HepG2 (cell line): ENCODE data around the gene ONECUT2. TPM values are rescaled to one million over a fixed set of nuclear protein-coding genes. Genes with fewer than 3 reads are reported as not detected.

Experiments
- ATAC-seq: fragments of 200-7000 bp; cut with Tn5 transposase; 3 replicates; pipeline ENCODE4 v1.9.1; 2020; ENCODE audit warnings: mild to moderate bottlenecking, moderate library complexity
- BruUV-seq: library from RNA; stranded (reverse); fragments of 400-500 nt; replicated peaks from 2 replicates; lab custom pipeline; 2021; lab: Mats Ljungman, UMichigan
- CTCF ChIA-PET: fragments of 300-600 bp; formaldehyde crosslinking; extraction: SDS; loops from one replicate; lab custom pipeline; 2021; ENCODE audit warnings: low total read pairs, inconsistent platforms, low intra/inter-chr PET ratio; lab: Yijun Ruan, JAX
- POLR2A ChIA-PET: fragments of 350-600 bp; sonication (Branson Sonifier 250); formaldehyde crosslinking; loops from one replicate; lab custom pipeline; 2020; ENCODE audit warnings: antibody characterized with exemption, inconsistent platforms; lab: Yijun Ruan, JAX
- DNase-seq: peaks from one replicate; pipeline ENCODE4 v3.0.0-alpha.2; 2015; ENCODE audit warnings: low spot score
- FAIRE-seq: peaks from 3 replicates; lab custom pipeline; 2011; peaks lifted over from hg19 to GRCh38; lab: Jason Lieb, UNC
- H2AFZ ChIP-seq: one replicate; pipeline ENCODE4 v1.6.1; 2011; ENCODE audit warnings: low read length, inconsistent platforms
- H3K27ac ChIP-seq: fragments of 300-600 bp; 3 replicates; pipeline ENCODE4 v1.8.0; 2011; ENCODE audit warnings: mixed run types, mild to moderate bottlenecking, mixed read lengths, low read length, inconsistent platforms; ENCODE audit not compliant: insufficient read depth; ENCODE audit errors: extremely low read length
- H3K27me3 ChIP-seq, 2 experiments: fragments of 200-600 bp in 1 of 2; 2 replicates in 1 of 2; 3 replicates in 1 of 2; pipeline versions ENCODE4 v1.6.0 to v1.8.0; 2011; ENCODE audit warnings: low read length in 2 of 2, mild to moderate bottlenecking in 2 of 2, moderate library complexity in 2 of 2, inconsistent platforms in 1 of 2; ENCODE audit not compliant: insufficient read depth in 2 of 2, control insufficient read depth in 1 of 2
- H3K36me3 ChIP-seq, 2 experiments: fragments of 200-600 bp in 1 of 2; replicated peaks in 1 of 2; 2 replicates in 1 of 2; 3 replicates in 1 of 2; pipeline versions ENCODE4 v1.5.1 to v1.8.0; 2011; ENCODE audit warnings: low read length in 2 of 2, inconsistent platforms in 1 of 2; ENCODE audit not compliant: insufficient read depth in 2 of 2, control insufficient read depth in 1 of 2
- H3K4me1 ChIP-seq: 2 replicates; pipeline ENCODE4 v1.5.1; 2012; ENCODE audit warnings: low read length, inconsistent platforms; ENCODE audit not compliant: insufficient read depth
- H3K4me2 ChIP-seq: 2 replicates; pipeline ENCODE4 v1.6.0; 2011; ENCODE audit warnings: low read depth, low read length, inconsistent platforms
- H3K4me3 ChIP-seq, 3 experiments: fragments of 200-600 bp in 1 of 3; sonication (generic), shearing (Covaris generic) in 1 of 3; replicated peaks in 1 of 3; 2 replicates each; pipeline ENCODE4 v1.5.1; 2011 to 2016; ENCODE audit warnings: low read length in 3 of 3, inconsistent platforms in 2 of 3, low read depth in 2 of 3, mild to moderate bottlenecking in 2 of 3, control low read depth in 1 of 3, mixed read lengths in 1 of 3; ENCODE audit not compliant: insufficient read depth in 1 of 3
- H3K79me2 ChIP-seq: one replicate; pipeline ENCODE4 v1.6.1; 2011; ENCODE audit warnings: low read length, inconsistent platforms; ENCODE audit not compliant: insufficient read depth
- H3K9ac ChIP-seq: 2 replicates; pipeline ENCODE4 v1.6.0; 2011; ENCODE audit warnings: mild to moderate bottlenecking, low read depth, low read length, inconsistent platforms; ENCODE audit not compliant: insufficient read depth
- H3K9me3 ChIP-seq: 2 replicates; pipeline ENCODE4 v1.5.1; 2012; ENCODE audit warnings: mild to moderate bottlenecking, low read length
- H4K20me1 ChIP-seq: 2 replicates; pipeline ENCODE4 v1.6.0; 2011; ENCODE audit warnings: inconsistent platforms, mild to moderate bottlenecking, low read length, moderate library complexity; ENCODE audit not compliant: insufficient read depth
- AKNA ChIP-seq: sonication (generic); formaldehyde crosslinking; IDR thresholded peaks from 2 replicates; pipeline ENCODE4 v1.4.0; 2020; ENCODE audit warnings: missing genetic modification reagents, borderline replicate concordance
- ATF5 ChIP-seq: sonication (generic); formaldehyde crosslinking; IDR thresholded peaks from 2 replicates; pipeline ENCODE4 v1.4.0; 2020; ENCODE audit warnings: mild to moderate bottlenecking, low read depth, missing genetic modification reagents
- BRCA1 ChIP-seq: sonication (generic); formaldehyde crosslinking; IDR thresholded peaks from 2 replicates; pipeline ENCODE4 v1.4.0; 2020; ENCODE audit warnings: missing genetic modification reagents
- CBX1 ChIP-seq: IDR thresholded peaks from one replicate; pipeline ENCODE4 v1.6.1; 2016; ENCODE audit warnings: antibody characterized with exemption, low read depth
- FOXM1 ChIP-seq: sonication (generic); formaldehyde crosslinking; IDR thresholded peaks from 2 replicates; pipeline ENCODE4 v1.5.0; 2020; ENCODE audit warnings: missing genetic modification reagents
- IRF9 ChIP-seq: sonication (generic); formaldehyde crosslinking; IDR thresholded peaks from 2 replicates; pipeline ENCODE4 v1.8.0; 2022; ENCODE audit warnings: missing genetic modification reagents, mild to moderate bottlenecking, borderline replicate concordance
- KDM2A ChIP-seq: sonication (generic); formaldehyde crosslinking; IDR thresholded peaks from 2 replicates; pipeline ENCODE4 v1.4.0; 2020; ENCODE audit warnings: low read depth, missing genetic modification reagents, borderline replicate concordance
- ZNF251 ChIP-seq: sonication (generic); formaldehyde crosslinking; IDR thresholded peaks from 2 replicates; pipeline ENCODE4 v1.9.0; 2021; ENCODE audit warnings: mild to moderate bottlenecking, missing genetic modification reagents
- ZNF549 ChIP-seq: sonication (generic); formaldehyde crosslinking; IDR thresholded peaks from 2 replicates; pipeline ENCODE4 v1.5.0; 2020; ENCODE audit warnings: missing genetic modification reagents
- WGBS: methylation state at CpG from one replicate; pipeline ENCODE4 v1.1.6; 2017; ENCODE audit warnings: low lambda C conversion rate; 5-methylcytosine and 5-hydroxymethylcytosine counted together
- in situ Hi-C: cut with HindIII; loops from 2 replicates; pipeline ENCODE4 v1.10.0; 2017; ENCODE audit warnings: low pct_unique_long_range_greater_than_20kb; ENCODE audit not compliant: extremely low pct_ligation_motif_present
- intact Hi-C: fragments of 100-400 bp; cut with micrococcal nuclease; formaldehyde crosslinking; loops from one replicate; pipeline ENCODE4 v1.10.0; 2022; ENCODE audit not compliant: unreplicated experiment
- polyA plus RNA-seq, 8 experiments: library from polyadenylated mRNA; depleted of rRNA in 3 of 8; stranded (reverse) in 7 of 8; unstranded in 1 of 8; fragments of >200 nt; fragmentation: Illumina TruSeq in 4 of 8; extraction: Trizol in 4 of 8; gene quantifications; 2 replicates each; pipeline versions ENCODE4 v1.2.1 to v1.2.3, GENCODE V29; 2011 to 2016; ENCODE audit warnings: low read depth in 4 of 8, missing spikeins in 1 of 8, mixed read lengths in 1 of 8; ENCODE audit not compliant: insufficient read depth in 1 of 8
- total RNA-seq, 5 experiments: library from RNA; depleted of rRNA; stranded (reverse); fragments of >200 nt; fragmentation: Illumina TruSeq; extraction: Trizol; gene quantifications; 2 replicates each; pipeline ENCODE4 v1.2.3, GENCODE V29; 2016; ENCODE audit warnings: low read depth in 1 of 5
- TF ChIP-seq, protein P1 (sequence below): sonication (generic); formaldehyde crosslinking; IDR thresholded peaks from 2 replicates; pipeline ENCODE4 v1.4.0; 2020; ENCODE audit warnings: missing genetic modification reagents

Gene ONECUT2
- total and polyA plus RNA-seq, 2 of the 13 experiments (the other 11 are each of a cell fraction or from before 2014, with no cell fraction given) = 3.0 to 3.2 TPM

- Histone ChIP-seq H2AFZ (no peak overlapping the region), H4K20me1 (no peaks in the 10 kb centered on the region), H3K9ac (no peak overlapping the region), H3K4me3 (no peak overlapping the region), H3K27me3 (no peaks in the 10 kb centered on the region; a peak in 1 of 5 replicates), H3K79me2 (no peaks in the 10 kb centered on the region), H3K36me3 (no peaks in the 10 kb centered on the region), H3K9me3 (no peaks in the 10 kb centered on the region), H3K27ac (no peak overlapping the region), H3K4me1 (no peaks in the 10 kb centered on the region), H3K4me2 (no peak overlapping the region)
- BruUV-seq = no TSS peak
- WGBS = 41% methylated on average over 9 of the region's 9 CpGs
- FAIRE-seq (no peak), ATAC-seq (no peak), DNase-seq (no peak)
- intact Hi-C loops = no loop called here
- CTCF ChIA-PET = no interaction called here
- TF ChIP-seq FOXM1 (CRISPR knock-in tag) = no peak
- TF ChIP-seq BRCA1 (CRISPR knock-in tag) = no peak
- TF ChIP-seq, protein P1, sequence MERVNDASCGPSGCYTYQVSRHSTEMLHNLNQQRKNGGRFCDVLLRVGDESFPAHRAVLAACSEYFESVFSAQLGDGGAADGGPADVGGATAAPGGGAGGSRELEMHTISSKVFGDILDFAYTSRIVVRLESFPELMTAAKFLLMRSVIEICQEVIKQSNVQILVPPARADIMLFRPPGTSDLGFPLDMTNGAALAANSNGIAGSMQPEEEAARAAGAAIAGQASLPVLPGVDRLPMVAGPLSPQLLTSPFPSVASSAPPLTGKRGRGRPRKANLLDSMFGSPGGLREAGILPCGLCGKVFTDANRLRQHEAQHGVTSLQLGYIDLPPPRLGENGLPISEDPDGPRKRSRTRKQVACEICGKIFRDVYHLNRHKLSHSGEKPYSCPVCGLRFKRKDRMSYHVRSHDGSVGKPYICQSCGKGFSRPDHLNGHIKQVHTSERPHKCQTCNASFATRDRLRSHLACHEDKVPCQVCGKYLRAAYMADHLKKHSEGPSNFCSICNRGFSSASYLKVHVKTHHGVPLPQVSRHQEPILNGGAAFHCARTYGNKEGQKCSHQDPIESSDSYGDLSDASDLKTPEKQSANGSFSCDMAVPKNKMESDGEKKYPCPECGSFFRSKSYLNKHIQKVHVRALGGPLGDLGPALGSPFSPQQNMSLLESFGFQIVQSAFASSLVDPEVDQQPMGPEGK = no peak
- TF ChIP-seq IRF9 = no peak
- TF ChIP-seq CBX1 = no peak
- in situ Hi-C loops = no loop called here
- POLR2A ChIA-PET = no interaction called here
Observed at GRCh38 chr18:57502624-57503023, 67.5 kb downstream of the ONECUT2 start.

GRCh38 chr18:57505231-57505630, 70.1 kb downstream of the ONECUT2 start:
- FAIRE-seq = no peak
- Histone ChIP-seq H3K27ac (no peak overlapping the region), H3K4me3 (no peak overlapping the region), H3K9me3 (no peaks in the 10 kb centered on the region), H3K27me3 (no peaks in the 10 kb centered on the region; a peak in 1 of 5 replicates), H3K36me3 (no peaks in the 10 kb centered on the region), H3K4me2 (no peak overlapping the region), H3K79me2 (no peaks in the 10 kb centered on the region), H3K9ac (no peak overlapping the region), H3K4me1 (no peaks in the 10 kb centered on the region), H4K20me1 (no peaks in the 10 kb centered on the region), H2AFZ (no peak overlapping the region)
- in situ Hi-C loops (no loop called here), intact Hi-C loops (no loop called here)
- no peak for ATAC-seq
- DNase-seq = no peak
- WGBS = 0% methylated on average over 1 of the region's 1 CpG
- POLR2A ChIA-PET = no interaction called here
- BruUV-seq = no TSS peak
- CTCF ChIA-PET = no interaction called here
- TF ChIP-seq ZNF251 (CRISPR knock-in tag) = no peak
- TF ChIP-seq ATF5 = no peak
- TF ChIP-seq AKNA (CRISPR knock-in tag) = no peak
- TF ChIP-seq ZNF549 (CRISPR knock-in tag) = no peak
- TF ChIP-seq KDM2A (CRISPR knock-in tag) = no peak
